ENCODE results near the gene AEN.

The AEN gene

GRCh38 chr15:88645171-88646087 lies 24.3 kb downstream of the AEN start:
- no peak for TF ChIP-seq CTCF (IDR thresholded peaks at IDR 0.05; ENCODE audit: low read depth, low read length, missing control alignments)
- H3K4me3 ChIP-seq (ENCODE audit: low read depth, low read length), result no peak overlapping the region
- no peak for DNase-seq (ENCODE audit: low read depth)

GRCh38 chr15:88646088-88646405 lies 24.9 kb downstream of the AEN start:
- H3K4me3 ChIP-seq (ENCODE audit: low read depth, low read length), result no peak overlapping the region
- no peak for TF ChIP-seq CTCF (IDR thresholded peaks at IDR 0.05; ENCODE audit: low read depth, low read length, missing control alignments)
- DNase-seq (ENCODE audit: low read depth), result no peak

- DNase-seq (ENCODE audit: low read depth), result no peak
- no peak for TF ChIP-seq CTCF (IDR thresholded peaks at IDR 0.05; ENCODE audit: low read depth, low read length, missing control alignments)
- H3K4me3 ChIP-seq (ENCODE audit: low read depth, low read length), result no peak overlapping the region
Measured at GRCh38 chr15:88646951-88647350, 25.8 kb downstream of the AEN start.

- DNase-seq (ENCODE audit: low read depth), result no peak
Measured at GRCh38 chr15:88647351-88648105, 26.4 kb downstream of the AEN start.

GRCh38 chr15:88648357-88649214 lies 27.4 kb downstream of the AEN start:
- no peak for TF ChIP-seq CTCF (IDR thresholded peaks at IDR 0.05; ENCODE audit: low read depth, low read length, missing control alignments)
- no peak overlapping the region for H3K4me3 ChIP-seq (ENCODE audit: low read depth, low read length)
- no peak for DNase-seq (ENCODE audit: low read depth)

More at GRCh38 chr15:88647351-88648105, 26.4 kb downstream of the AEN start:
- TF ChIP-seq CTCF (IDR thresholded peaks at IDR 0.05; ENCODE audit: low read depth, low read length, missing control alignments), result no peak
- H3K4me3 ChIP-seq (ENCODE audit: low read depth, low read length), result no peak overlapping the region

- no peak for DNase-seq (ENCODE audit: low read depth)
- H3K4me3 ChIP-seq (ENCODE audit: low read depth, low read length), result no peak overlapping the region
- no peak for TF ChIP-seq CTCF (IDR thresholded peaks at IDR 0.05; ENCODE audit: low read depth, low read length, missing control alignments)
Measured at GRCh38 chr15:88649286-88649733, 28.2 kb downstream of the AEN start.

Data from GM12864 (cell line).